Measurements from ENCODE around the gene VASN. TPM values are rescaled to one million over a fixed set of nuclear protein-coding genes. Genes with fewer than 3 reads are reported as not detected.

The VASN gene
- total and polyA plus RNA-seq, 2 donors from 2014 or later: 75.7 to 82.7 TPM

- no peak for TF ChIP-seq CTCF (IDR thresholded peaks at IDR 0.05; ENCODE audit: borderline replicate concordance, extremely low read depth, insufficient read depth)
- intact Hi-C loops (cut with DNase I): no loop called here
These were observed 47.8 kb downstream of the VASN start for GRCh38 chr16:4419402-4419959.

GRCh38 chr16:4420505-4421105, 49.0 kb downstream of the VASN start:
- FAIRE-seq: no peak
- intact Hi-C loops (cut with DNase I): no loop called here

More at GRCh38 chr16:4419402-4419959, 47.8 kb downstream of the VASN start:
- H3K27me3 ChIP-seq (ENCODE audit: control insufficient read depth, insufficient read depth, low read length): no peaks in the 10 kb centered on the region
- no peak overlapping the region for H3K4me3 ChIP-seq (ENCODE audit: low read length in 3 of 3)
- no peak overlapping the region for H3K27ac ChIP-seq (ENCODE audit: low read depth in 2 of 2, low read length in 2 of 2)
- H3K4me1 ChIP-seq (ENCODE audit: control insufficient read depth in 2 of 3, insufficient read depth in 2 of 3, low read depth in 1 of 3, low read length in 3 of 3): peaks cover under 1 to 13% (median 7%) of the 10 kb centered on the region in 3 donors
- H3K36me3 ChIP-seq (ENCODE audit: control insufficient read depth in 2 of 3, insufficient read depth in 3 of 3, low read length in 3 of 3): no peaks in the 10 kb centered on the region
- H3K9me3 ChIP-seq (ENCODE audit: control insufficient read depth in 2 of 3, insufficient read depth in 1 of 3, low read length in 3 of 3): no peaks in the 10 kb centered on the region
- DNase-seq (no peak), FAIRE-seq (no peak)
- H3K9ac ChIP-seq (ENCODE audit: low read length in 3 of 3): no peak overlapping the region

GRCh38 chr16:4425378-4426020, 53.9 kb downstream of the VASN start, which contains the start of gene DNAJA3:
Gene DNAJA3, plus strand, starts transcription at chr16:4425868. Its CDS starts 14 bp downstream, at chr16:4425882.
- Histone ChIP-seq H3K27ac (ENCODE audit: low read depth in 2 of 2, low read length in 2 of 2) (peak within 1 kb of the TSS; percentile 99 to 100), H3K9ac (ENCODE audit: low read length in 3 of 3) (peak within 1 kb of the TSS; percentile 96 to 100 (median 98)), H3K4me3 (ENCODE audit: low read length in 3 of 3) (peak within 1 kb of the TSS; percentile 99 to 100 (median 99)), H3K36me3 (ENCODE audit: control insufficient read depth in 2 of 3, insufficient read depth in 3 of 3, low read length in 3 of 3) (no peaks in the 10 kb centered on the region), H3K9me3 (ENCODE audit: control insufficient read depth in 2 of 3, insufficient read depth in 1 of 3, low read length in 3 of 3) (no peaks in the 10 kb centered on the region), H3K27me3 (ENCODE audit: control insufficient read depth, insufficient read depth, low read length) (no peaks in the 10 kb centered on the region), H3K4me1 (ENCODE audit: control insufficient read depth in 2 of 3, insufficient read depth in 2 of 3, low read depth in 1 of 3, low read length in 3 of 3) (peaks cover 7 to 13% (median 12%) of the 10 kb centered on the region in 3 donors)
- no peak for TF ChIP-seq CTCF (IDR thresholded peaks at IDR 0.05; ENCODE audit: borderline replicate concordance, extremely low read depth, insufficient read depth)
- intact Hi-C loops (cut with DNase I): no loop called here
- FAIRE-seq: no peak
- DNase-seq: peak; percentile 92 to 98 (median 97)

More at GRCh38 chr16:4420505-4421105, 49.0 kb downstream of the VASN start:
- DNase-seq: no peak
- Histone ChIP-seq H3K27me3 (ENCODE audit: control insufficient read depth, insufficient read depth, low read length) (no peaks in the 10 kb centered on the region), H3K27ac (ENCODE audit: low read depth in 2 of 2, low read length in 2 of 2) (no peak overlapping the region), H3K9ac (ENCODE audit: low read length in 3 of 3) (no peak overlapping the region), H3K4me1 (ENCODE audit: control insufficient read depth in 2 of 3, insufficient read depth in 2 of 3, low read depth in 1 of 3, low read length in 3 of 3) (peaks cover 4 to 8% (median 5%) of the 10 kb centered on the region in 3 donors), H3K36me3 (ENCODE audit: control insufficient read depth in 2 of 3, insufficient read depth in 3 of 3, low read length in 3 of 3) (no peaks in the 10 kb centered on the region), H3K9me3 (ENCODE audit: control insufficient read depth in 2 of 3, insufficient read depth in 1 of 3, low read length in 3 of 3) (no peaks in the 10 kb centered on the region), H3K4me3 (ENCODE audit: low read length in 3 of 3) (no peak overlapping the region)
- TF ChIP-seq CTCF (IDR thresholded peaks at IDR 0.05; ENCODE audit: borderline replicate concordance, extremely low read depth, insufficient read depth): no peak
